ENCODE data around the gene MSX2.

DNA sequence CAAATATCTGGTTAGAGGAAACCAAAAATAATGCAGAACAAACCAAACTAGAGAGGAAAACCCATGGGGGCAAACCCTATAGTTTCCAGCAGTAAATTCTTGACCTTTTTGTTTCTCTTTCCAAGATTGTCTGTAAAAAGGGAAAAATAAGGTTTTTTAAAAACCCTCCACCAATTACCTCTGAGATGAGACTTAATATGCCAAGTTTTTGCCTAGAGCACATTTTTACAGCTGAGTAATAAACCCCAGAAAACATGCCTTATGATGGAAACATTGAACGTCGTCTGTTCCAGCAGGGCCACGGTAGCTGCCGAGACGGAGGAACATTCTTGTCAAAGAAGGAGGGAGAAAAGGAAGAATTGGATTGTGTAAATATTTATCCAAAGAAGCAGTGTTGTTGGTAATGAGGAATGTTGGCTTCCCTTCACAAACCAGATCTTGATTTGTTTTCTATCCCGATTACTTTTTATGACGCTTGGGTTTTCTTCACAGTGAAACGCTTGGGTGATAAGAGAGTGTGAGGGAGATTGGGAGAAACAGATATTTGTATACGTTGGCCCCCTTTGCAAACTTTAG, 17.3 kb upstream of the MSX2 start:
- TF ChIP-seq CTCF (conservative IDR thresholded peaks at IDR 0.05; ENCODE audit: low read length) (no peak), EZH2phosphoT487 (IDR thresholded peaks at IDR 0.05; ENCODE audit: borderline replicate concordance, low read depth, low read length) (no peak)

Data from OCI-LY7 (cell line).